A549 (cell line): ENCODE measurements around the gene A2ML1. TPM values are rescaled to one million over a fixed set of nuclear protein-coding genes. Genes with fewer than 3 reads are reported as not detected.
"Not testable (repeated sequence)": the region's sequence is repeated elsewhere in the genome, so short reads cannot be mapped to it uniquely, and the experiment has no call there.

Experiments used
- ATAC-seq, 2 experiments: fragments of 200-7000 bp in 1 of 2; fragments of >200 bp in 1 of 2; cut with Nextera tagmentation in 1 of 2; cut with Tn5 transposase in 1 of 2; 3 replicates each; pipeline versions ENCODE4 v1.8.0 to v1.9.1; 2018 to 2020; ENCODE audit warnings: mild to moderate bottlenecking in 1 of 2, moderate library complexity in 1 of 2
- CTCF ChIA-PET: fragments of 300-600 bp; sonication (Branson Sonifier 250); formaldehyde crosslinking; extraction: SDS; loops from one replicate; lab custom pipeline; 2021; ENCODE audit warnings: antibody characterized with exemption, inconsistent platforms; lab: Yijun Ruan, JAX
- POLR2A ChIA-PET: fragments of 350-600 bp; formaldehyde crosslinking; extraction: SDS; loops from one replicate; lab custom pipeline; 2021; ENCODE audit warnings: antibody characterized with exemption, inconsistent platforms; lab: Yijun Ruan, JAX
- DNase-seq, 2 experiments: peaks; one replicate each; pipeline versions ENCODE4 v3.0.0 to v3.0.0-alpha.2; 2011 to 2016; ENCODE audit warnings: low read depth in 1 of 2, low spot score in 1 of 2
- FAIRE-seq: peaks from 2 replicates; lab custom pipeline; 2011; peaks lifted over from hg19 to GRCh38; lab: Jason Lieb, UNC
- H3K27ac ChIP-seq, 2 experiments: fragments of >200 bp; sonication (Bioruptor Twin); formaldehyde crosslinking; 3 replicates each; pipeline ENCODE4 v1.5.1; 2016 to 2017
- H3K4me1 ChIP-seq: fragments of >200 bp; sonication (Bioruptor Twin); formaldehyde crosslinking; 3 replicates; pipeline ENCODE4 v1.6.1; 2016
- H3K4me2 ChIP-seq: fragments of >200 bp; sonication (Bioruptor Twin); formaldehyde crosslinking; 3 replicates; pipeline ENCODE4 v1.6.1; 2016
- H3K4me3 ChIP-seq: fragments of >200 bp; sonication (Bioruptor Twin); formaldehyde crosslinking; 3 replicates; pipeline ENCODE4 v1.5.1; 2016
- H3K9me3 ChIP-seq: fragments of >200 bp; sonication (Bioruptor Twin); formaldehyde crosslinking; 3 replicates; pipeline ENCODE4 v1.6.1; 2016
- HDAC2 ChIP-seq: fragments of 200-600 bp; sonication (generic); IDR thresholded peaks from 2 replicates; pipeline ENCODE4 v1.6.1; 2016
- HOXA7 ChIP-seq: fragments of 250-450 bp; sonication (Bioruptor Pico); IDR thresholded peaks from 2 replicates; pipeline ENCODE4 v1.5.0; 2020; ENCODE audit warnings: mild to moderate bottlenecking, moderate library complexity
- KDM5A ChIP-seq: fragments of 200-600 bp; sonication (generic); IDR thresholded peaks from 2 replicates; pipeline ENCODE4 v1.6.1; 2016; ENCODE audit warnings: antibody characterized with exemption, mild to moderate bottlenecking
- NR3C1 ChIP-seq: fragments of >200 bp; sonication (Bioruptor Twin); formaldehyde crosslinking; IDR thresholded peaks from 3 replicates; pipeline ENCODE4 v1.6.1; 2017
- RNF2 ChIP-seq: fragments of 200-600 bp; sonication (generic); IDR thresholded peaks from 2 replicates; pipeline ENCODE4 v1.6.1; 2016; ENCODE audit warnings: low read depth, mild to moderate bottlenecking, antibody characterized with exemption, moderate library complexity, borderline replicate concordance
- SMC3 ChIP-seq: fragments of >200 bp; sonication (Bioruptor Twin); formaldehyde crosslinking; IDR thresholded peaks from 3 replicates; pipeline ENCODE4 v1.6.1; 2018; ENCODE audit warnings: inconsistent platforms
- WGBS: methylation state at CpG from one replicate; pipeline ENCODE4 v1.1.6; 2017; ENCODE audit errors: missing lambda C conversion rate; 5-methylcytosine and 5-hydroxymethylcytosine counted together
- polyA plus RNA-seq, 4 experiments: library from polyadenylated mRNA; depleted of rRNA in 3 of 4; stranded (reverse); fragments of >200 nt; fragmentation: RNase III in 1 of 4; extraction: RNeasy Plus Mini Kit Qiagen cat#74134 plus additional on column Dnase treatment in 1 of 4; gene quantifications; 2 replicates in 3 of 4; 3 replicates in 1 of 4; pipeline ENCODE4 v1.2.3, GENCODE V29; 2011 to 2017
- TF ChIP-seq, protein P1 (sequence below): fragments of 150-350 bp; IDR thresholded peaks from 2 replicates; pipeline ENCODE4 v1.6.1; 2014; ENCODE audit warnings: low read depth, mild to moderate bottlenecking, low read length
- TF ChIP-seq, protein P2 (sequence below): fragments of >200 bp; sonication (Bioruptor Twin); formaldehyde crosslinking; IDR thresholded peaks from 2 replicates; pipeline ENCODE4 v1.6.1; 2016

A2ML1 gene
- polyA plus RNA-seq, 2 of the 4 experiments (the other 2 are of a cell fraction): not detected

DNA sequence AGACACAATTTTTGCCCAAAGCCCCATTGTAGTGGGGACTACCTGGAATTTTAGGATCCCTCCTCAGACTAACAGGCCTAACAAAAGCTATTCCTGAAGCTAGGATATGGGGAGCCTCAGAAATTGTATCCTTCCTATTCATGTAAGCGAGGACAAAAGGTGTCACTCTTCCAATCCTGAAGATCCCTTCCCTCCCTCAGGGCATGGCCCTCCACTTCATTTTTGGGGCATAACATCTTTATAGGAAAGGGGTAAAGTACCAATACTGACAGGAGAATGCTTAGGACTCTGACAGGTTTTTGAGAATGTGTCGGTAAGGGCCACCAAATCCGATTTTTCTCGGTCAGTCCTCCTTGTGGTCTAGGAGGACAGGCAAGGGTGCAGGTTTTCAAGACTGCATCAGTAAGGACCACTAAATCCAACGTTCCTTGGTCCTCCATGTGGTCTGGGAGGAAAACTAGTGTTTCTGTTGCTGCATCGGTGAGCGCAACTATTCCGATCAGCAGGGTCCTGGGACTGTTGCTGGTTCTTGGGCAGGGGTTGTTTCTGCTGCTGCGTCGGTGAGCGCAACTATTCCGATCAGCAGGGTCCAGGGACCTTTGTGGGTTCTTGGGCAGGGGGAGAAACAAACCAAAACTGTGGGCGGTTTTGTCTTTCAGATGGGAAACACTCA lies 32.9 kb upstream of the A2ML1 start:
- FAIRE-seq, H3K4me1 ChIP-seq, H3K4me3 ChIP-seq, ATAC-seq, H3K27ac ChIP-seq, POLR2A ChIA-PET, H3K9me3 ChIP-seq, DNase-seq, H3K4me2 ChIP-seq: not testable (repeated sequence)
- CTCF ChIA-PET: interaction anchor here (1.0 kb wide), 1 partner anchor 11 kb away, joined by 3 read pairs; no protein-coding TSS in a partner anchor
- 82% methylated on average over 13 of the region's 13 CpGs for WGBS

DNA sequence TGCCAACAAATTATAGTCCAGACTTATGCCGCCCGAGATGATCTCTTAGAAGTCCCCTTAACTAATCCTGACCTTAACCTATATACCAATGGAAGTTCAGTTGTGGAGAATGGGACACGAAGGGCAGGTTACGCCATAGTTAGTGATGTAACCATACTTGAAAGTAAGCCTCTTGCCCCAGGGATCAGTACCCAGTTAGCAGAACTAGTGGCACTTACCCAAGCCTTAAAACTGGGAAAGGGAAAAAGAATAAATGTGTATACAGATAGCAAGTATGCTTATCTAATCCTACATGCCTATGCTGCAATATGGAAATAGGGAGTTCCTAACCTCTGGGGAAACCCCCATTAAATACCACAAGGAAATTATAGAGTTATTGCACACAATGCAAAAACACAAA lies 29.2 kb upstream of the A2ML1 start:
- H3K4me1 ChIP-seq, POLR2A ChIA-PET, ATAC-seq, H3K4me3 ChIP-seq, H3K4me2 ChIP-seq, H3K27ac ChIP-seq, FAIRE-seq, DNase-seq, H3K9me3 ChIP-seq, CTCF ChIA-PET: not testable (repeated sequence)
- 72% methylated on average over 4 of the region's 4 CpGs for WGBS

DNA sequence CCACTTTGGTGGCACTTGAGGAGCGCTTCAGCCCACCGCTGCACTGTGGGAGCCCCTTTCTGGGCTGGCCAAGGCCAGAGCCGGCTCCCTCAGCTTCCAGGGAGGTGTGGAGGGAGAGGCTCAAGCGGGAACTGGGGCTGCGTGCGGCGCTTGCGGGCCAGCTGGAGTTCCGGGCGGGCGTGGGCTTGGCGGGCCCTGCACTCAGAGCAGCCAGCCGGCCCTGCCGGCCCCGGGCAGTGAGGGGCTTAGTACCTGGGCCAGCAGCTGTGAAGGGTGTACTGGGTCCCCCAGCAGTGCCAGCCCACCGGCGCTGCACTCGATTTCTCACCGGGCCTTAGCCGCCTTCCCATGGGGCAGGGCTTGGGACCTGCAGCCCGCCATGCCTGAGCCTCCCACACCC lies 27.8 kb upstream of the A2ML1 start:
- H3K9me3 ChIP-seq, FAIRE-seq, CTCF ChIA-PET, H3K4me2 ChIP-seq, POLR2A ChIA-PET, H3K4me1 ChIP-seq, H3K27ac ChIP-seq, ATAC-seq, DNase-seq, H3K4me3 ChIP-seq: not testable (repeated sequence)
- 68% methylated on average over 5 of the region's 21 CpGs for WGBS

DNA sequence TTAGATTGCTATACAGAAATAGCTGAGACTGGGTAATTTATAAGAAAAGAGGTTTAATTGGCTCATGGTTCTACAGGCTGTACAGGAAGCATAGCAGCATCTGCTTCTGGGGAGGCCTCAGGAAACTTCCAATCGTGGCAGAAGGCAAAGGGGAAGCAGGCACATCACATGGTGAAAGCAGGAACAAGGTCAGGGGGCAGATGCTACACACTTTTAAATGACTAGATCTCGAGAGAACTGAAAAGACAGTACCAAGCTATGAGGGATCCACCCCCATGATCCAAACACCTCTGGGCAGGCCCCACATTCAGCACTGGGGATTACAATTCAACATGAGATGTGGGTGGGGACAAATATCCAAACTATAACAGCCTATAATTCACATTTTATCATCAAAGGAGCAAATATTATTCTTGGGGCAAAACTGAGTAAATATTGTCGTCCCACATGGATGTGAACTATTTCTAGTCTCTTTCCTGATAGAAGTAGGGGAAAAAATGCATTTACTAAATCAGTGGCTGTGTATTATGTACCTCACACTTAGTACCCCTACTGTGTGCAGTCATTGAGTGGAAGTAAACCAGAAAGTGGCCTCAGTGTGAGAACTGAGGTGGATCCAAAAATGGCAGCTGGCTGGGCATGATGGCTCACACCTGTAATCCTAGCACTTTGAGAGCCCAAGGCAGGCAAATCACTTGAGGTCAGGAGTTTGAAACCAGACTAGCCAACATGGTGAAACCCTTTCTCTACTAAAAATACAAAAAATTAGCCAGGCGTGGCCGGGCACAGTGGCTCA lies 25.4 kb upstream of the A2ML1 start:
- WGBS: 40% methylated on average over 5 of the region's 5 CpGs
- no peaks in the 10 kb centered on the region for H3K4me1 ChIP-seq
- POLR2A ChIA-PET: no interaction called here
- no peak overlapping the region for H3K4me2 ChIP-seq
- no peak for ATAC-seq
- H3K27ac ChIP-seq: no peak overlapping the region
- 0 out of 3 replicates have a peak, but pooled peaks cover 5% of the 10 kb centered on the region for H3K9me3 ChIP-seq
- no peak overlapping the region for H3K4me3 ChIP-seq
- CTCF ChIA-PET: no interaction called here
- TF ChIP-seq HDAC2: no peak
- TF ChIP-seq, protein P1, sequence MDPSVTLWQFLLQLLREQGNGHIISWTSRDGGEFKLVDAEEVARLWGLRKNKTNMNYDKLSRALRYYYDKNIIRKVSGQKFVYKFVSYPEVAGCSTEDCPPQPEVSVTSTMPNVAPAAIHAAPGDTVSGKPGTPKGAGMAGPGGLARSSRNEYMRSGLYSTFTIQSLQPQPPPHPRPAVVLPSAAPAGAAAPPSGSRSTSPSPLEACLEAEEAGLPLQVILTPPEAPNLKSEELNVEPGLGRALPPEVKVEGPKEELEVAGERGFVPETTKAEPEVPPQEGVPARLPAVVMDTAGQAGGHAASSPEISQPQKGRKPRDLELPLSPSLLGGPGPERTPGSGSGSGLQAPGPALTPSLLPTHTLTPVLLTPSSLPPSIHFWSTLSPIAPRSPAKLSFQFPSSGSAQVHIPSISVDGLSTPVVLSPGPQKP: no peak
- TF ChIP-seq KDM5A: no peak
- no peak for TF ChIP-seq NR3C1
- TF ChIP-seq RNF2: no peak
- TF ChIP-seq, protein P2, sequence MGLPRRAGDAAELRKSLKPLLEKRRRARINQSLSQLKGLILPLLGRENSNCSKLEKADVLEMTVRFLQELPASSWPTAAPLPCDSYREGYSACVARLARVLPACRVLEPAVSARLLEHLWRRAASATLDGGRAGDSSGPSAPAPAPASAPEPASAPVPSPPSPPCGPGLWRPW: no peak
- no peak for TF ChIP-seq SMC3
- no peak for TF ChIP-seq HOXA7 (CRISPR knock-in tag)
- FAIRE-seq: no peak
- DNase-seq: no peak

DNA sequence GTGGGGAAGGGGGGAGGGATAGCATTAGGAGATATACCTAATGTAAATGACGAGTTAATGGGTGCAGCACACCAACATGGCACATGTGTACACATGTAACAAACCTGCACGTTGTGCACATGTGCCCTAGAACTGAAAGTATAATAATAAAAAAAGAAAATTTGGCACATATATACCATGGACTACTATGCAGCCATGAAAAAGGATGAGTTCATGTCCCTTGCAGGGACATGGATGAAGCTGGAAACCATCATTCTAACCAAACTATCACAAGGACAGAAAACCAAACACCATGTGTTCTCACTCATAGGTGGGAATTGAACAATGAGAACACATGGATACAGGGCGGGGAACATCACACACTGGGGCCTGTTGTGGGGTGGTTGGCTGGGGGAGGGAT lies 21.2 kb upstream of the A2ML1 start:
- H3K4me1 ChIP-seq, H3K27ac ChIP-seq, FAIRE-seq, H3K4me2 ChIP-seq, ATAC-seq, H3K9me3 ChIP-seq, DNase-seq, POLR2A ChIA-PET, H3K4me3 ChIP-seq, CTCF ChIA-PET: not testable (repeated sequence)
- 38% methylated on average over 3 of the region's 3 CpGs for WGBS

DNA sequence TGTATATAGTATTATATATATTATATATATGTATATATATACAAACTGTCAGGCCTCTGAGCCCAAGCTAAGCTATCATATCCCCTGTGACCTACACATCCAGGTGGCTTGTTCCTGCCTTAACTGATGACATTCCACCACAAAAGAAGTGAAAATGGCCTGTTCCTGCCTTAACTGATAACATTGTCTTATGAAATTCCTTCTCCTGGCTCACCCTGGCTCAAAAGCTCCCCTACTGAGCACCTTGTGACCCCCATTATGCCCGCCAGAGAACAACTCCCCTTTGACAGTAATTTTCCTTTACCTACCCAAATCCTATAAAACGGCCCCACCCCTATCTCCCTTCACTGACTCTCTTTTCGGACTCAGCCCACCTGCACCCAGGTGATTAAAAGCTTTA lies 17.6 kb upstream of the A2ML1 start:
- CTCF ChIA-PET, H3K27ac ChIP-seq, FAIRE-seq, H3K4me1 ChIP-seq, H3K9me3 ChIP-seq, H3K4me3 ChIP-seq, DNase-seq, POLR2A ChIA-PET, ATAC-seq, H3K4me2 ChIP-seq: not testable (repeated sequence)
- WGBS: 55% methylated on average over 3 of the region's 3 CpGs

DNA sequence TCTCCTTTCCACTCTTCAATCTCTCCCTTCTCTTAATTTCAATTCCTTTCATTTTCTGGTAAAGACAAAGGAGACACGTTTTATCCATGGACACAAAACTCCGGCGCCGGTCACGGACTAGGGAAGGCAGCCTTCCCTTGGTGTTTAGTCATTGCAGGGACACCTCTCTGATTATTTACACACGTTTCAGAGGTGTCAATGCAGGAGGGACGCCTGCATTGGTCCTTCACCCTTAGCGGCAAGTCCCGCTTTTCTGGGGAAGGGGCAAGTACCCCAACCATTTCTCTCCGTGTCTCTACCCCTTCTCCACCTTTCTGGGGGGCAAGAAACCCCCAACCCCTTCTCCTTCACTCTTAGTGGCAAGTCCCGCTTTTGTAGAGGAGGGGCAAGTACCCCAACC lies 16.9 kb upstream of the A2ML1 start:
- 61% methylated on average over 11 of the region's 11 CpGs for WGBS
- H3K27ac ChIP-seq, ATAC-seq, H3K4me1 ChIP-seq, H3K4me3 ChIP-seq, DNase-seq, FAIRE-seq, H3K4me2 ChIP-seq, CTCF ChIA-PET, H3K9me3 ChIP-seq, POLR2A ChIA-PET: not testable (repeated sequence)

DNA sequence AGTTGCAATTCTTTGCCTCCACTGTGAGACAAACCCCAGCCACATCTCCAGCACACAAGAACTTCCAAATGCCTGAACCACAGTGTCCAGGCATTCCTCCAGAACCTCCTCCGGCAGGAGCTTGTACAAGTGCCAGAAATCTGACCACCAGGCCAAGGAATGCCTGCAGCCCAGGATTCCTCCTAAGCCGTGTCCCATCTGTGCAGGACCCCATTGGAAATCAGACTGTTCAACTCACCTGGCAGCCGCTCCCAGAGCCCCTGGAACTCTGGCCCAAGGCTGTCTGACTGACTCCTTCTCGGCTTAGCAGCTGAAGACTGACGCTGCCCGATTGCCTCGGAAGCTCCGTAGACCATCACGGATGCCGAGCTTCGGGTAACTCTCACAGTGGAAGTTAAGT lies 15.3 kb upstream of the A2ML1 start:
- H3K4me2 ChIP-seq, ATAC-seq, H3K4me1 ChIP-seq, H3K4me3 ChIP-seq, FAIRE-seq, POLR2A ChIA-PET, H3K9me3 ChIP-seq, CTCF ChIA-PET, H3K27ac ChIP-seq, DNase-seq: not testable (repeated sequence)
- 81% methylated on average over 11 of the region's 11 CpGs for WGBS

DNA sequence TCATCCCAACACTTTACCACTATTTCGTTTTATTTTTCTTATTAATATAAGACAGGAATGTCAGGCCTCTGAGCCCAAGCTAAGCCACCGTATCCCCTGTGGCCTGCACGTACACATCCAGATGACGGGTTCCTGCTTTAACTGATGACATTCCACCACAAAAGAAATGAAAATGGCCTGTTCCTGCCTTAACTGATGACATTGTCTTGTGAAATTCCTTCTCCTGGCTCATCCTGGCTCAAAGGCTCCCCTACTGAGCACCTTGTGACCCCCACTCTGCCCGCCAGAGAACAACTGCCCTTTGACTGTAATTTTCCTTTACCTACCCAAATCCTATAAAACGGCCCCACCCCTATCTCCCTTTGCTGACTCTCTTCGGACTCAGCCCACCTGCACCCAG lies 12.3 kb upstream of the A2ML1 start:
- FAIRE-seq, DNase-seq, H3K4me1 ChIP-seq, POLR2A ChIA-PET, ATAC-seq, H3K4me2 ChIP-seq, H3K4me3 ChIP-seq, H3K9me3 ChIP-seq, H3K27ac ChIP-seq: not testable (repeated sequence)
- CTCF ChIA-PET: interaction anchor here (0.8 kb wide), 2 partner anchors 21 to 153 kb away, joined by 3 read pairs; no protein-coding TSS in a partner anchor
- 64% methylated on average over 7 of the region's 7 CpGs for WGBS
